Activated naive CD8-positive, alpha-beta T cell (primary cell): ENCODE measurements around the gene VPS4B.
"Not testable (repeated sequence)": the region's sequence is repeated elsewhere in the genome, so short reads cannot be mapped to it uniquely, and the experiment has no call there.

Experiments used
- H3K27ac Mint-ChIP-seq: one replicate; pipeline ENCODE4 v1.8.0; 2021; ENCODE audit warnings: mixed read lengths
- H3K27me3 Mint-ChIP-seq: one replicate; pipeline ENCODE4 v1.8.0; 2021; ENCODE audit warnings: mixed read lengths
- H3K36me3 Mint-ChIP-seq: one replicate; pipeline ENCODE4 v1.8.0; 2021; ENCODE audit warnings: mixed read lengths
- H3K4me1 Mint-ChIP-seq: one replicate; pipeline ENCODE4 v1.8.0; 2021; ENCODE audit warnings: low read depth, mixed read lengths
- H3K4me3 Mint-ChIP-seq: one replicate; pipeline ENCODE4 v1.8.0; 2021; ENCODE audit warnings: mild to moderate bottlenecking, mixed read lengths
- H3K9me3 Mint-ChIP-seq: one replicate; pipeline ENCODE4 v1.8.0; 2021; ENCODE audit warnings: low read depth, mixed read lengths

VPS4B gene

GRCh38 chr18:63367053-63367953 lies 55.0 kb downstream of the VPS4B start, which contains the start of gene KDSR:
Gene KDSR, minus strand, starts transcription at chr18:63367206. Its CDS starts 88 bp downstream, at chr18:63367118.
- H3K4me3 Mint-ChIP-seq = peak within 1 kb of the TSS; percentile 95
- H3K9me3 Mint-ChIP-seq = no peaks in the 10 kb centered on the region
- H3K27me3 Mint-ChIP-seq = no peaks in the 10 kb centered on the region
- peaks cover 41% of the 10 kb centered on the region for H3K4me1 Mint-ChIP-seq
- H3K27ac Mint-ChIP-seq = peak within 1 kb of the TSS; percentile 86
- H3K36me3 Mint-ChIP-seq = peaks cover 12% of the 10 kb centered on the region

GRCh38 chr18:63366213-63367052 lies 55.8 kb downstream of the VPS4B start:
- Mint-ChIP-seq H3K27me3 (no peaks in the 10 kb centered on the region), H3K9me3 (no peaks in the 10 kb centered on the region), H3K4me1 (peaks cover 41% of the 10 kb centered on the region), H3K4me3 (peak overlapping the region; percentile 95), H3K36me3 (peaks cover 15% of the 10 kb centered on the region), H3K27ac (peak overlapping the region; percentile 86)

GRCh38 chr18:63365876-63366212 lies 56.4 kb downstream of the VPS4B start:
- H3K4me1 Mint-ChIP-seq = peaks cover 41% of the 10 kb centered on the region
- peak overlapping the region; percentile 86 for H3K27ac Mint-ChIP-seq
- peaks cover 15% of the 10 kb centered on the region for H3K36me3 Mint-ChIP-seq
- H3K9me3 Mint-ChIP-seq = no peaks in the 10 kb centered on the region
- H3K4me3 Mint-ChIP-seq = peak overlapping the region; percentile 95
- no peaks in the 10 kb centered on the region for H3K27me3 Mint-ChIP-seq

DNA sequence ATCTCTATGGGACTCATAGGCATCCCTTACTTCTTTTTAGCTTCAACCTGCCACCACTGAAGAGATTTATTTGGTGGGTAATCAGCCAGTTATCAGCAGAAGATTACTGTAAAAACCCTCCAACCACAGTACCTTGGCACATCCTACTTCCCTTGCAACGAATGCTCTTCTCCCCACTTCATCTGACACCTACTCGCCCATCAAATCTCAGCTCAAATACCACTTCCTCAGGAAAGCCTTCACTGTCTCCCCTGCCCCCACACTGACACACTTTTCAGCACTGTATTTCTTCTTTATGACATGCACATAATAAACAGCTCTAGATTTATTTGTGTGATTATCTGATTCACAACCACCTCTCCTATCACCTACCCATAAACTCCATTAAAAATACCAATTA lies 58.3 kb downstream of the VPS4B start:
- Mint-ChIP-seq H3K4me3 (peak overlapping the region; percentile 11), H3K9me3 (no peaks in the 10 kb centered on the region), H3K27ac (no peak overlapping the region), H3K27me3 (no peaks in the 10 kb centered on the region), H3K36me3 (peaks cover 8% of the 10 kb centered on the region), H3K4me1 (peaks cover 33% of the 10 kb centered on the region)

DNA sequence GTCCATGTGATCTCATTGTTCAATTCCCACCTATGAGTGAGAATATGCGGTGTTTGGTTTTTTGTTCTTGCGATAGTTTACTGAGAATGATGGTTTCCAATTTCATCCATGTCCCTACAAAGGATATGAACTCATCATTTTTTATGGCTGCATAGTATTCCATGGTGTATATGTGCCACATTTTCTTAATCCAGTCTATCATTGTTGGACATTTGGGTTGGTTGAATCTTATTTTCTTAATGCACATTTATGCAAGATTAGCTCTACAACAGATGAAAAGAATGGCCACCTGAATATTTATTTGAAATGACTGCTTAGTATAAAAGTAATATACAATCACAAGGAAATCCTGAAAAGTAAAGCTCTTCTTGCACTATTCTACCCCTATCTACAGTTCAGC lies 58.9 kb downstream of the VPS4B start:
- H3K4me1 Mint-ChIP-seq = peaks cover 28% of the 10 kb centered on the region
- not testable (repeated sequence) for H3K36me3 Mint-ChIP-seq, H3K4me3 Mint-ChIP-seq, H3K27me3 Mint-ChIP-seq, H3K27ac Mint-ChIP-seq, H3K9me3 Mint-ChIP-seq

- Mint-ChIP-seq H3K27me3 (no peaks in the 10 kb centered on the region), H3K36me3 (peaks cover 10% of the 10 kb centered on the region), H3K9me3 (no peaks in the 10 kb centered on the region), H3K4me1 (no peaks in the 10 kb centered on the region), H3K4me3 (no peak overlapping the region), H3K27ac (no peak overlapping the region)
Measured at GRCh38 chr18:63356272-63356896, 65.9 kb downstream of the VPS4B start.

DNA sequence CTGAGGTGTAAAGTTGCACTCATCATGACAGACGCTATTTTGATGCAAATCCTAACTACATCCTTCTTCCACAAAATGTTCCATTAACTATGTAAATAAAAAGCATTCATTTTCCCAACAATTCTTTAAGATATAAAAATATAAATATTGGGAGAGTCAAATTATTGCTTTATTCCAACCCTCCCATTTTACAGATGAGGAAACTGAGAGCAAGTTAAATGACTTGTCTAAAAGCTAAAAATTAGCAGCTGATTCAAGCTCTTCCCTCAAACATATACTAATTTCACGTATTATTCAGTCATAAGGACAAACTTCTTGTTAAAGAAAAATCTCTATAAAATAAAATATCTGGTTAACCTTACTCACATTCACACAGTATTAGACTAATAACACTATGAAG lies 72.0 kb downstream of the VPS4B start:
- no peaks in the 10 kb centered on the region for H3K27me3 Mint-ChIP-seq
- H3K27ac Mint-ChIP-seq = no peak overlapping the region
- no peaks in the 10 kb centered on the region for H3K4me1 Mint-ChIP-seq
- H3K36me3 Mint-ChIP-seq = peaks cover 12% of the 10 kb centered on the region
- H3K9me3 Mint-ChIP-seq = no peaks in the 10 kb centered on the region
- no peak overlapping the region for H3K4me3 Mint-ChIP-seq

GRCh38 chr18:63348508-63349136 lies 73.7 kb downstream of the VPS4B start:
- H3K9me3 Mint-ChIP-seq = no peaks in the 10 kb centered on the region
- no peak overlapping the region for H3K27ac Mint-ChIP-seq
- H3K4me3 Mint-ChIP-seq = no peak overlapping the region
- H3K27me3 Mint-ChIP-seq = no peaks in the 10 kb centered on the region
- H3K36me3 Mint-ChIP-seq = peaks cover 11% of the 10 kb centered on the region
- H3K4me1 Mint-ChIP-seq = no peaks in the 10 kb centered on the region

- H3K4me3 Mint-ChIP-seq = no peak overlapping the region
- peaks cover 1% of the 10 kb centered on the region for H3K4me1 Mint-ChIP-seq
- H3K27ac Mint-ChIP-seq = no peak overlapping the region
- H3K36me3 Mint-ChIP-seq = peaks cover 13% of the 10 kb centered on the region
- H3K27me3 Mint-ChIP-seq = no peaks in the 10 kb centered on the region
- no peaks in the 10 kb centered on the region for H3K9me3 Mint-ChIP-seq
Measured at GRCh38 chr18:63346480-63347183, 75.6 kb downstream of the VPS4B start.

- H3K27me3 Mint-ChIP-seq = no peaks in the 10 kb centered on the region
- peaks cover 1% of the 10 kb centered on the region for H3K4me1 Mint-ChIP-seq
- no peaks in the 10 kb centered on the region for H3K9me3 Mint-ChIP-seq
- H3K36me3 Mint-ChIP-seq = peaks cover 13% of the 10 kb centered on the region
- no peak overlapping the region for H3K4me3 Mint-ChIP-seq
- no peak overlapping the region for H3K27ac Mint-ChIP-seq
Measured at GRCh38 chr18:63346031-63346430, 76.2 kb downstream of the VPS4B start.

DNA sequence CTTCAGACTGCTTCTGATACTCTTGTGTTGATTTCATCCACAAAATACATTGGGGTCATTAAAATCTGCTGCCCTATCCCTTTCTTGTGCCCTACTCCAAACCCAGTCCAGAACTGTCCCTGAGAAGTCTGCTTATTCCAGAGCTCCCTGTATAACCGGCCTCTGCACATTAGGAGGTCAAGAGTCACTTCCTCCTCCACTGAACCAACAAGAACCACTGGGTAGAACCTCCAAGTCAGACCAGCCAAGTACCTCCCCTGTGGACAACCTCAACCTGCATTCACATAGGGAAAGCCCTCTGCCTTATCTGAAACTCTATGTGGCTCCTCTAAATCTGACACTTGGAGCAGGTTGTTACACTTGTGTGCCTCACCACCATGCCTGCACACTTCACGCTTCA lies 77.4 kb downstream of the VPS4B start:
- Mint-ChIP-seq H3K9me3 (no peaks in the 10 kb centered on the region), H3K36me3 (peaks cover 16% of the 10 kb centered on the region), H3K27ac (no peak overlapping the region), H3K27me3 (no peaks in the 10 kb centered on the region), H3K4me3 (no peak overlapping the region), H3K4me1 (peaks cover 5% of the 10 kb centered on the region)

DNA sequence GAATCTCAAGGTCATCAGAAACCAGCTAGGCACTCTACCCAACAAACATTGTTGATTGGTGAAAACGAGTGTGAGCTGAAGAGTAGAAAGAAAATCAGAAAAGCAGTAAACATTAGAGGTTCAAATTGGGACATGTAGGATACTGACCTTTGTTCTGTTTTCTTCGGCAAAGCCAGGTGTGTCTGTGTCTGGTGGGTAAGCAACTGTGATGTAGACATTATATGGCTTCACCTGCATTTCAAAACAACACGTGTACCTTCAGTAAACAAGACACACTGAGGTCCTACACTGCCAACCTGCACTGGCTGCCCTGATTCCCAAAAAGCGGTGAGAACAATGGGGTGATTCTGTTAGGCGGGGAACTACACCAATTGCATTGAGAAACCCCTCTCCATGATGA lies 78.0 kb downstream of the VPS4B start:
- Mint-ChIP-seq H3K4me1 (peaks cover 6% of the 10 kb centered on the region), H3K27me3 (no peaks in the 10 kb centered on the region), H3K4me3 (no peak overlapping the region), H3K36me3 (peaks cover 18% of the 10 kb centered on the region), H3K27ac (no peak overlapping the region), H3K9me3 (no peaks in the 10 kb centered on the region)

DNA sequence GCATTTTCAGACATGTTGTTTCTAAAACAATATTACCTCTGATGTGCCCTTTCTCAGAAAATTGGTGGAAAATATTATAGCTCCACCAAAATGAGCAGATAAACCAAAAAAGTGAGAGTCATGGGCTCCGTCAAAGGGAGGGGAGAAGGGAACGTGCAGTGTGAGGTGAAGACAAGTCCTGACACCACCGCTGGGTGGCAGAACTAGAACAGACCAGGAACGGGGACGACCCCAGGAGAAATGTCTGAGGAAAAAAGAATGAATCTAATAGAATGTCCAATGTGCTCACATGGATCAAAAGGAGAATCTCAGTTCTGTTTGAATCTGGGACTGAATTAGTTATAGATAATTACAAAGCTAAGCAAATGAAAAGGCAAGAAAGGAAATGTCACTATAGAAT lies 80.1 kb downstream of the VPS4B start:
- peaks cover 6% of the 10 kb centered on the region for H3K4me1 Mint-ChIP-seq
- H3K9me3 Mint-ChIP-seq = no peaks in the 10 kb centered on the region
- H3K36me3 Mint-ChIP-seq = peaks cover 23% of the 10 kb centered on the region
- no peak overlapping the region for H3K27ac Mint-ChIP-seq
- no peaks in the 10 kb centered on the region for H3K27me3 Mint-ChIP-seq
- H3K4me3 Mint-ChIP-seq = no peak overlapping the region

DNA sequence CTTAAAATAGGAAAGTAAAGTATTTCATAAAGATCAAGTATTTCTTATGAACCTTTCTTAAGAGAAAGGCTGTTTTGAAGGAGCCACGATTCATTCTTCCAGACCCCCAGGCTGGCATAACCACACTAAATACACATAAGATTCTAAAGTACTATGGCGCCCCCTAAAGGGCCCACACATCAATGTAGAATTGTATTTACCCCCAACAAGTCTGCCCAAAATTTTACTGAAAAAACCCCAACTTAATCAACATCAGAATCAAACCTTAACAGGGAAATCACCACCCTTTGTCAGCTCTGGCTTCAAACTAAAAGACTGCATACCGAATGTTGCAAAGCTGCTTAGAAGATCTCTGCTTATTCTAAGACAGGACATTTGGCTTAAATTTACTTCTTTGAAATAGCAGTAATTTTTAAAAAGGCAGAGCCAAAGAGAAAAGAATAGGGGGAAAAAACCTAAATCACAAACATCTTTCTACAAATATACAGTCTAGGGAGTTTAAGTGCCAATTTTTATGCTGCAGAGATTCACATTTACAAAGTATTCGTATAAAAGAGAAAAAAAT lies 82.3 kb downstream of the VPS4B start:
- no peak overlapping the region for H3K4me3 Mint-ChIP-seq
- peaks cover 29% of the 10 kb centered on the region for H3K36me3 Mint-ChIP-seq
- no peak overlapping the region for H3K27ac Mint-ChIP-seq
- H3K4me1 Mint-ChIP-seq = peaks cover 11% of the 10 kb centered on the region
- no peaks in the 10 kb centered on the region for H3K9me3 Mint-ChIP-seq
- H3K27me3 Mint-ChIP-seq = no peaks in the 10 kb centered on the region
